OCI-LY7 (cell line): Measurements from ENCODE around the gene FLRT1. TPM values are rescaled to one million over a fixed set of nuclear protein-coding genes. Genes with fewer than 3 reads are reported as not detected.
"Not testable (repeated sequence)": the region's sequence is repeated elsewhere in the genome, so short reads cannot be mapped to it uniquely, and the experiment has no call there.

ENCODE experiments used
- BruUV-seq: library from RNA; stranded (reverse); fragments of 400-500 nt; replicated peaks from 2 replicates; lab custom pipeline; 2021; lab: Mats Ljungman, UMichigan
- CTCF ChIA-PET: fragments of 300-600 bp; sonication (Branson Sonifier 250); formaldehyde crosslinking; loops from one replicate; lab custom pipeline; 2022; ENCODE audit warnings: antibody characterized with exemption; ENCODE audit not compliant: unreplicated experiment; lab: Charles Lee
- POLR2A ChIA-PET: fragments of 300-600 bp; sonication (Branson Sonifier 250); formaldehyde crosslinking; loops from one replicate; lab custom pipeline; 2022; ENCODE audit warnings: antibody characterized with exemption; lab: Charles Lee
- DNase-seq: peaks from one replicate; pipeline ENCODE4 v3.0.0-alpha.2; 2015; ENCODE audit warnings: low spot score
- H2AFZ ChIP-seq: fragments of 200-600 bp; sonication (generic), shearing (Covaris generic); 2 replicates; pipeline ENCODE4 v1.6.1; 2014; ENCODE audit warnings: mild to moderate bottlenecking, antibody characterized with exemption, low read length, moderate library complexity
- H3K27ac ChIP-seq: fragments of 200-600 bp; sonication (generic); 2 replicates; pipeline ENCODE4 v1.5.1; 2014; ENCODE audit warnings: mixed run types, low read depth, mild to moderate bottlenecking, moderate library complexity, low read length, inconsistent platforms; ENCODE audit not compliant: poor library complexity, severe bottlenecking
- H3K36me3 ChIP-seq: fragments of 200-600 bp; sonication (generic); 2 replicates; pipeline ENCODE4 v1.6.1; 2014; ENCODE audit warnings: mild to moderate bottlenecking, antibody characterized with exemption, low read length, moderate library complexity, mixed read lengths; ENCODE audit not compliant: insufficient read depth
- H3K4me1 ChIP-seq: fragments of 200-600 bp; sonication (generic); 2 replicates; pipeline ENCODE4 v1.5.1; 2014; ENCODE audit warnings: mild to moderate bottlenecking, low read length; ENCODE audit not compliant: insufficient read depth, poor library complexity, severe bottlenecking
- H3K4me2 ChIP-seq: fragments of 200-600 bp; sonication (generic); 2 replicates; pipeline ENCODE4 v1.6.1; 2014; ENCODE audit warnings: mild to moderate bottlenecking, low read length
- H3K4me3 ChIP-seq: fragments of 200-600 bp; sonication (generic); 2 replicates; pipeline ENCODE4 v1.5.1; 2014; ENCODE audit warnings: mild to moderate bottlenecking, low read depth, low read length; ENCODE audit not compliant: poor library complexity, severe bottlenecking
- H3K79me2 ChIP-seq: fragments of 200-600 bp; sonication (generic); 2 replicates; pipeline ENCODE4 v1.6.1; 2016; ENCODE audit warnings: low read depth, mild to moderate bottlenecking, low read length, moderate library complexity, mixed read lengths; ENCODE audit not compliant: insufficient read depth
- H3K9me2 ChIP-seq: fragments of 200-600 bp; sonication (generic); 2 replicates; pipeline ENCODE4 v1.6.1; 2016; ENCODE audit warnings: mild to moderate bottlenecking, low read length, mixed read lengths; ENCODE audit not compliant: insufficient read depth
- H3K9me3 ChIP-seq: fragments of 200-600 bp; sonication (generic); 2 replicates; pipeline ENCODE4 v1.6.1; 2014; ENCODE audit warnings: mild to moderate bottlenecking, mixed run types, low read length, mixed read lengths
- H4K20me1 ChIP-seq: fragments of 200-600 bp; sonication (generic); 2 replicates; pipeline ENCODE4 v1.6.1; 2014; ENCODE audit warnings: mild to moderate bottlenecking, antibody characterized with exemption, low read length, moderate library complexity, mixed read lengths; ENCODE audit not compliant: insufficient read depth
- EZH2phosphoT487 ChIP-seq: fragments of 200-600 bp; sonication (generic); IDR thresholded peaks from 2 replicates; pipeline ENCODE4 v1.6.1; 2018; ENCODE audit warnings: low read depth, borderline replicate concordance, mild to moderate bottlenecking, mixed run types, antibody characterized with exemption, low read length, moderate library complexity, mixed read lengths
- intact Hi-C: fragments of 100-400 bp; cut with micrococcal nuclease; formaldehyde crosslinking; loops from one replicate; pipeline ENCODE4 v1.10.0; 2022; ENCODE audit not compliant: unreplicated experiment
- total RNA-seq, 2 experiments: library from RNA; depleted of rRNA in 1 of 2; stranded (reverse); fragments of >200 nt in 1 of 2; shearing (Covaris generic) in 1 of 2; gene quantifications; 2 replicates each; pipeline ENCODE4 v1.2.3, GENCODE V29; 2014 to 2022
- TF ChIP-seq, protein P1 (sequence below): fragments of 200-600 bp; sonication (generic); conservative IDR thresholded peaks from 2 replicates; pipeline ENCODE4 v1.5.1; 2014; ENCODE audit warnings: mild to moderate bottlenecking, antibody characterized with exemption, low read length, moderate library complexity, mixed read lengths

Gene FLRT1
- total RNA-seq, 2 experiments from 2014 or later: not detected

DNA sequence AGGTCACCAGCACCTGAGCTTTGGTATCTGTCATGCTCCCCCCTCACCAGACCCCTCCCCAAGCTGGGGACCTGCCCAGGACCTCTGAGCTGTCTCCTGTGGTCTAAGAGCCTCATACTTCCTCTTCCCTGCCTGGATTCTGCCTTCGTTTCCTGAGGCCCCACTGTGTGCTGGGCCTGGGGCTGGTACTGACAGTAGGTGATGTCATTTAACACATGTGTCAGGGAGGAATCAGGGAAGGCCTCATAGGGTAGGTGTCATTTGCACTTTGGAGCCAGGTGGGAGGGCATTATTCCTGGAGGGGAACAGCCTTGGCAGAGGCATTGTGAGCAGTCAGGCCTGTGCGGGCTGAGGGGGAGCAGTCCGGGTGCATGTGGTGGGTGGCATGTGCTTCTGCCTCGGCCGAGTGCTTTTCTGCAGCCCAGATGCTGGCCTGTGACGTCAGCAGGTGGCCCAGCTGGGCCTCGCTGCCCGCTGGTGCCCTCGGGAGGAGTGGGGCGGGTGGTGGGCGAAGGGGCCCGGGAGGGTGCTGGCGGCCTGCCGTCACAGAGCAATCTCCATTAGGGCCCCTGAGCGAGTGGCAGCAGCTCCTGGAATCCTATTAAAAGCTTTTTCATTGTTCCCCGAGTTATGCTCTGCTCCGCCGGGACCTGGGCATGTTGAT lies 9.1 kb downstream of the FLRT1 start:
- no peaks in the 10 kb centered on the region for H3K9me2 ChIP-seq
- no peak overlapping the region for H3K4me3 ChIP-seq
- H3K4me2 ChIP-seq: no peak overlapping the region
- no peak overlapping the region for H2AFZ ChIP-seq
- no peaks in the 10 kb centered on the region for H3K9me3 ChIP-seq
- no peaks in the 10 kb centered on the region for H4K20me1 ChIP-seq
- TF ChIP-seq, protein P1, sequence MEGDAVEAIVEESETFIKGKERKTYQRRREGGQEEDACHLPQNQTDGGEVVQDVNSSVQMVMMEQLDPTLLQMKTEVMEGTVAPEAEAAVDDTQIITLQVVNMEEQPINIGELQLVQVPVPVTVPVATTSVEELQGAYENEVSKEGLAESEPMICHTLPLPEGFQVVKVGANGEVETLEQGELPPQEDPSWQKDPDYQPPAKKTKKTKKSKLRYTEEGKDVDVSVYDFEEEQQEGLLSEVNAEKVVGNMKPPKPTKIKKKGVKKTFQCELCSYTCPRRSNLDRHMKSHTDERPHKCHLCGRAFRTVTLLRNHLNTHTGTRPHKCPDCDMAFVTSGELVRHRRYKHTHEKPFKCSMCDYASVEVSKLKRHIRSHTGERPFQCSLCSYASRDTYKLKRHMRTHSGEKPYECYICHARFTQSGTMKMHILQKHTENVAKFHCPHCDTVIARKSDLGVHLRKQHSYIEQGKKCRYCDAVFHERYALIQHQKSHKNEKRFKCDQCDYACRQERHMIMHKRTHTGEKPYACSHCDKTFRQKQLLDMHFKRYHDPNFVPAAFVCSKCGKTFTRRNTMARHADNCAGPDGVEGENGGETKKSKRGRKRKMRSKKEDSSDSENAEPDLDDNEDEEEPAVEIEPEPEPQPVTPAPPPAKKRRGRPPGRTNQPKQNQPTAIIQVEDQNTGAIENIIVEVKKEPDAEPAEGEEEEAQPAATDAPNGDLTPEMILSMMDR: no peak
- no peak for TF ChIP-seq EZH2phosphoT487
- no peak for DNase-seq
- intact Hi-C loops: no loop called here
- H3K36me3 ChIP-seq: no peaks in the 10 kb centered on the region
- ChIA-PET CTCF (no interaction called here), POLR2A (no interaction called here)
- BruUV-seq: no TSS peak
- no peaks in the 10 kb centered on the region for H3K79me2 ChIP-seq
- H3K4me1 ChIP-seq: no peaks in the 10 kb centered on the region
- no peak overlapping the region for H3K27ac ChIP-seq

DNA sequence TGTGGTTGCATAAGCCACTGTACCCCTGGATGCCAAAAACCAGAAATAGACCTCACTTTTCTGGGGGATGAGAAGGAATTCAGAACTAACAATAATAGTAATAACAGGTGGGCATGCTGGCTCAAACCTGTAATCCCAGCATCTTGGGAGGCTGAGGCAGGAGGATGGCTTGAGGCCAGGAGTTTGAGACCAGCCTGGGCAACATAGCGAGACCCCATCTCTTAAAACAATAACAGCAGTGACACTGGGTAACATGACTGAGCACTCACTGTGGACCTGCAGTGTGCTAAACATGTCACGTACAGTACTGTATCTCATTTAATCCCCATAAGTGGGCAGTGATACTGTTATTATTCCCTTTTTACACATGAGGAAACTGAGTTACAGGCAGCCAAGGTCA lies 10.0 kb downstream of the FLRT1 start:
- Histone ChIP-seq H3K79me2 (no peaks in the 10 kb centered on the region), H3K27ac (no peak overlapping the region), H2AFZ (no peak overlapping the region), H3K4me3 (no peak overlapping the region), H3K4me2 (no peak overlapping the region), H3K4me1 (no peaks in the 10 kb centered on the region), H3K9me3 (no peaks in the 10 kb centered on the region), H4K20me1 (no peaks in the 10 kb centered on the region), H3K9me2 (no peaks in the 10 kb centered on the region), H3K36me3 (no peaks in the 10 kb centered on the region)
- CTCF ChIA-PET: no interaction called here
- POLR2A ChIA-PET: no interaction called here
- no peak for DNase-seq
- no TSS peak for BruUV-seq
- TF ChIP-seq, protein P1: no peak
- no peak for TF ChIP-seq EZH2phosphoT487
- intact Hi-C loops: no loop called here

DNA sequence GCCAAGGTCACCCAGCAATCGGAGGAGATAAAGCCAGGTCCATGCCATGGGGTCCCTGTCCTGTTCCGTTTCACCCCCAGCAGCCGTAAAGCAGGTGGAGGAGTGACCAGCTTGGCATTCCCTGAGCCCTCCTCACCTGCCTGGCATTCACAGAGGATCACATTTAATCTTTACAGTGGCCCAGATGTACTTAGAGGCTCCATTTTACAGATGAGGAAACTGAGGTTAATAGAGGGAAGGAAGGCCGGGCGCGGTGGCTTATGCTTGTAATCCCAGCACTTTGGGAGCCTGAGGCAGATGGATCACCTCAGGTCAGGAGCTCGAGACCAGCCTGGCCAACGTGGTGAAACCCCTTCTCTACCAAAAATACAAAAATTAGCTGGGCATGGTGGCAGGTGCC lies 11.6 kb downstream of the FLRT1 start:
- CTCF ChIA-PET, DNase-seq: not testable (repeated sequence)
- POLR2A ChIA-PET: interaction anchor here (0.6 kb wide), 1 partner anchor 10 kb away, joined by 3 read pairs; no protein-coding TSS in a partner anchor

More for the DNA sequence above, 11.6 kb downstream of the FLRT1 start:
- H3K9me3 ChIP-seq, intact Hi-C loops, H3K27ac ChIP-seq, H3K4me3 ChIP-seq, H3K4me1 ChIP-seq, H4K20me1 ChIP-seq, H3K79me2 ChIP-seq, H2AFZ ChIP-seq, H3K9me2 ChIP-seq, H3K36me3 ChIP-seq, BruUV-seq, H3K4me2 ChIP-seq: not testable (repeated sequence)
